Lower leg skin (tissue), 4 donors: Measurements from ENCODE around the gene EIPR1. TPM values are rescaled to one million over a fixed set of nuclear protein-coding genes. Genes with fewer than 3 reads are reported as not detected.

Experiments used
- DNase-seq, 2 donors: peaks; one replicate each; pipeline ENCODE4 v3.0.0-alpha.2; 2019; ENCODE audit warnings: low spot score in 2 of 2
- H3K4me3 ChIP-seq: fragments of 200-600 bp; sonication (generic); 2 replicates; pipeline ENCODE4 v1.5.1; 2017; ENCODE audit warnings: mild to moderate bottlenecking, low read depth; ENCODE audit not compliant: poor library complexity, severe bottlenecking
- CTCF ChIP-seq, 3 donors: fragments of 450-650 bp; IDR thresholded peaks; one replicate each; pipeline ENCODE4 v1.5.1; 2016; ENCODE audit warnings: antibody characterized with exemption in 3 of 3, mild to moderate bottlenecking in 3 of 3, moderate library complexity in 2 of 3
- POLR2A ChIP-seq, 2 donors: fragments of 450-650 bp; IDR thresholded peaks; one replicate each; pipeline ENCODE4 v1.6.1; 2016 to 2017; ENCODE audit warnings: antibody characterized with exemption in 2 of 2, mild to moderate bottlenecking in 1 of 2, moderate library complexity in 1 of 2
- WGBS, 2 donors: methylation state at CpG; one replicate each; pipeline ENCODE4 v1.1.5; 2018; 5-methylcytosine and 5-hydroxymethylcytosine counted together
- intact Hi-C: fragments of 100-400 bp; cut with DNase I; formaldehyde crosslinking; loops from one replicate; pipeline ENCODE4 v1.15.0; 2023; ENCODE audit warnings: low total_unique reads
- total RNA-seq, 4 donors: library from RNA; depleted of rRNA; stranded (reverse); fragments of >200 nt; gene quantifications; one replicate each; pipeline ENCODE4 v1.1.0, GENCODE V29; 2016

The EIPR1 gene
- total RNA-seq, 4 donors from 2014 or later = 11.8 to 44.7 (median 26.9) TPM

- TF ChIP-seq CTCF (IDR thresholded peaks at IDR 0.05) = no peak
- no peak for TF ChIP-seq POLR2A (IDR thresholded peaks at IDR 0.05)
- DNase-seq = no peak
- no peak overlapping the region for H3K4me3 ChIP-seq
- 54 to 65% methylated on average over 3 of the region's 3 CpGs for WGBS, 2 donors
- intact Hi-C loops = no loop called here
Measured at GRCh38 chr2:3406501-3406900, 28.9 kb upstream of the EIPR1 start.

DNA sequence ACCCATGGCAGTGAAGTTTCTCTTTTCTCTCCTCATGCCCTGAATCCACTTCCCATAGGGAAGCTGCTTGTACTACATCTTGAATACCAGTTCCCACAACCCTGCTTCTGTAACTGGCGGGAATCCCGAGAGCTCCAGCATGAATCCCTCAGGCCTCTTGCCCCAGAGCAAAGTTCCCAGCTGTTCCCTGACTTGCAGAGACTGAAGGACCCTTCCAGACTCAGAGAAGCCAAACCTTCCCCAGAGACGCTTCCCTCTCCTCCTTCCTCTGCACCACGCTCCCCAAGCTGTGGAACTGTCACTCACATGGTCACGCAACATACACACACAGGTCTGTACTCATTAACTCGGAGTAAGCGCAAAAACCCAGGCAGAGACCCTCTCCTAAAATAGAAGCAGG, 28.3 kb upstream of the EIPR1 start:
- no peak for DNase-seq
- no peak overlapping the region for H3K4me3 ChIP-seq
- TF ChIP-seq CTCF (IDR thresholded peaks at IDR 0.05) (no peak), POLR2A (IDR thresholded peaks at IDR 0.05) (no peak)
- WGBS, 2 donors = 89 to 91% methylated on average over 7 of the region's 7 CpGs
- intact Hi-C loops = no loop called here

DNA sequence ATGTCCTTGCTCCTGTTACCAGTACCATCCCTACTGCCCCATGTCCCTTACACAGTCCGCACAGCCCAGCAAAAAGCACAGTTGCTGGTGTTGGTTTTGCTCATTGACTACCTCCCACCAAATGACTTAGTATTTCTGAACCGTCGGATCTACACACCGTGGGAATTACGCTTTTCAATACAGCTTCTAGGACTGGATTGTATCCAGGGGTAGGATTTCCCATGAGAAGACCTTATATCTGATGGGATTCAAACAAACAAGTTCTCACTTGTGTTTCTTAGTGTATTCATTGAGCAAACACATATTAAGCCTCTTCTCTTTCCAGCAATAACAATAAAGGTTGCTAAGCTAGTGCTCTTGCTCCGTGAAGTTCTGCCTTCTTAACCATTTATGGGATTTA, 27.7 kb upstream of the EIPR1 start:
- WGBS, 2 donors = 65 to 74% methylated on average over 6 of the region's 6 CpGs
- intact Hi-C loops = no loop called here
- no peak overlapping the region for H3K4me3 ChIP-seq
- DNase-seq = no peak
- TF ChIP-seq POLR2A (IDR thresholded peaks at IDR 0.05) = no peak

DNA sequence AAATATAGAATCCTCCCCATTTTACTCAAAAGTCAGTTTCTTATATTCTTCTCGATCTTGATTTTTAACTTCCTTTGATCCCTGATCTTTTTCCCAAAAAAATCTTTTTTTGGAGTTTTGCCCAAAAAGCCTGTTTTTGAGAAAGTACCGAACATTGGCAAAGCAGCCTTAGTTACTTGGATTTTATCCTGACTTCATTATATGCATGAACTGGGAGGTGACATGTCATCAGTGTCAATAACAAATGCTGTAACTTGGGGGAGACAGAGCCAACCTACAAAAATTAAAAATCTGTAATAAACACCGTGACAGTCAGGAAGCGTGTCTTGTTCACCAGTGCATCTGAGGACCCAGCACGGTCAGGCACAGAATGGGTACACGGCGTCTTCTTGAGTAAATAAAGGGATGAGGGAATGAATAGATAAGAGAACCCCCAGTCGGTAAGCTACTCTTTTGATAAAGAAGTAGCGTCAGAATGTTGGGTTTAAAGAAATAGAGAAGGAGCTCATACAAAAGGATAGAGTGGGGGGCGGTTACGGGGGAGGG, 26.8 kb upstream of the EIPR1 start:
- TF ChIP-seq CTCF (IDR thresholded peaks at IDR 0.05) (no peak), POLR2A (IDR thresholded peaks at IDR 0.05) (no peak)
- DNase-seq = no peak
- no peak overlapping the region for H3K4me3 ChIP-seq
- intact Hi-C loops = no loop called here
- 79 to 85% methylated on average over 11 of the region's 11 CpGs for WGBS, 2 donors

GRCh38 chr2:3403587-3404334, 26.1 kb upstream of the EIPR1 start:
- H3K4me3 ChIP-seq = no peak overlapping the region
- intact Hi-C loops = no loop called here
- TF ChIP-seq POLR2A (IDR thresholded peaks at IDR 0.05) (no peak), CTCF (IDR thresholded peaks at IDR 0.05) (no peak)
- WGBS, 2 donors = 83 to 93% methylated on average over 11 of the region's 11 CpGs
- peak in 1 of 2 donors; percentile 6 for DNase-seq

GRCh38 chr2:3399829-3400228, 22.2 kb upstream of the EIPR1 start:
- no peak overlapping the region for H3K4me3 ChIP-seq
- TF ChIP-seq POLR2A (IDR thresholded peaks at IDR 0.05) (no peak), CTCF (IDR thresholded peaks at IDR 0.05) (no peak)
- DNase-seq = peak in 1 of 2 donors; percentile 33
- intact Hi-C loops = no loop called here
- WGBS, 2 donors = 53 to 62% methylated on average over 9 of the region's 9 CpGs
